Nephron progenitor cell (in vitro differentiated cells): Measurements from ENCODE around the gene LCNL1.
A peak's percentile ranks its signal among the peaks of the same experiment; 100 is the strongest.

Experiments
- DNase-seq: peaks from one replicate; pipeline ENCODE4 v3.0.0; 2021
- H3K27ac Mint-ChIP-seq: 2 replicates; pipeline ENCODE4 v1.8.0; 2021; ENCODE audit warnings: mild to moderate bottlenecking, moderate library complexity, mixed read lengths
- H3K27me3 Mint-ChIP-seq: 2 replicates; pipeline ENCODE4 v1.8.0; 2021; ENCODE audit warnings: mild to moderate bottlenecking, low read depth, mixed read lengths; ENCODE audit not compliant: poor library complexity
- H3K36me3 Mint-ChIP-seq: 2 replicates; pipeline ENCODE4 v1.8.0; 2021; ENCODE audit warnings: low read depth, mixed read lengths
- H3K4me1 Mint-ChIP-seq: 2 replicates; pipeline ENCODE4 v1.8.0; 2021; ENCODE audit warnings: mixed read lengths
- H3K4me3 Mint-ChIP-seq: 2 replicates; pipeline ENCODE4 v1.8.0; 2021; ENCODE audit warnings: mild to moderate bottlenecking, moderate library complexity, mixed read lengths
- H3K9me3 Mint-ChIP-seq: 2 replicates; pipeline ENCODE4 v1.8.0; 2021; ENCODE audit warnings: mild to moderate bottlenecking, moderate library complexity, mixed read lengths
- TF ChIP-seq, protein P1 (sequence below): fragments of 200-600 bp; sonication (generic); IDR thresholded peaks from 2 replicates; pipeline ENCODE4 v1.5.0; 2021; ENCODE audit warnings: antibody characterized with exemption

LCNL1 gene

DNA sequence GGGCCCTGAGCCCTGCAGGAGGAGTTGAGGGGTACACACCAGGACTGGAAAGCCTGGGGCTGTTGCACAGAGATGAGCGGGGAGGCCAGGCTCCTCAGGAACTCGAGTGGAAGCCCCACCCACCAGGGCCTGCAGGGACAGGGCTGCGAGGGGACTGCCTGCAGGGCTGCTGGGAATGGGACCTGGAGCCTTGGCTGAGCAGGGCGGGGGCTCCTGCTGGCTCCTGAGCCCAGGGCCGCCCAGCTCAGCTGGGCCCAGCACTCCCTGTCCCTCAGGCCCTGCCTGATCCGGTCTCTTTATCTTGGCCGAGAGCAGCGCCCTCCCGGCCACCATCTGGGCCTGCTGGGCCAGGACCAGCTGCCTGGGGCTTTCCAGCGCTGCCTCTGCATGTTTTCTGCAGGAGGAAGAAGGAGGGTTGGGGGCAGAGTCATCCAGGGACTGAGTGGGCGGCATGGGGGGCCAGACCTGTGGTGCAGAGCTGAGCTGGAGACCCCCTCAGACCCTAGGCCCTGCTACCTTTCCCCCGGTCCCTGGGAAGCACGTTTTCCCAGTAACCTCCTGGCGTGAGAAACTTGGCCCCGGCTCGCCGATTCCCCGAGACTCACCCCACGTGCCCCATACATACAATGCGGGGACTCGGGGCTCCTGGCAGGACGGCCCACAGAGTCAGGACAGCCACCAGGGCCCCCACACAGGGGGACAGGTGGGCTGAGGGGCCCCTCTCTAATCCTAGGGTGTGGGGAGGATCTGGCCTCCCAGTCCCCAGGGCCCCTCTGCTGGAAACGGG is 21.3 kb upstream of the LCNL1 start:
- Mint-ChIP-seq H3K36me3 (no peaks in the 10 kb centered on the region), H3K27ac (no peak overlapping the region), H3K4me3 (no peak overlapping the region), H3K9me3 (peaks cover 4% of the 10 kb centered on the region), H3K27me3 (peaks cover 20% of the 10 kb centered on the region), H3K4me1 (peaks cover 20% of the 10 kb centered on the region)
- TF ChIP-seq, protein P1, sequence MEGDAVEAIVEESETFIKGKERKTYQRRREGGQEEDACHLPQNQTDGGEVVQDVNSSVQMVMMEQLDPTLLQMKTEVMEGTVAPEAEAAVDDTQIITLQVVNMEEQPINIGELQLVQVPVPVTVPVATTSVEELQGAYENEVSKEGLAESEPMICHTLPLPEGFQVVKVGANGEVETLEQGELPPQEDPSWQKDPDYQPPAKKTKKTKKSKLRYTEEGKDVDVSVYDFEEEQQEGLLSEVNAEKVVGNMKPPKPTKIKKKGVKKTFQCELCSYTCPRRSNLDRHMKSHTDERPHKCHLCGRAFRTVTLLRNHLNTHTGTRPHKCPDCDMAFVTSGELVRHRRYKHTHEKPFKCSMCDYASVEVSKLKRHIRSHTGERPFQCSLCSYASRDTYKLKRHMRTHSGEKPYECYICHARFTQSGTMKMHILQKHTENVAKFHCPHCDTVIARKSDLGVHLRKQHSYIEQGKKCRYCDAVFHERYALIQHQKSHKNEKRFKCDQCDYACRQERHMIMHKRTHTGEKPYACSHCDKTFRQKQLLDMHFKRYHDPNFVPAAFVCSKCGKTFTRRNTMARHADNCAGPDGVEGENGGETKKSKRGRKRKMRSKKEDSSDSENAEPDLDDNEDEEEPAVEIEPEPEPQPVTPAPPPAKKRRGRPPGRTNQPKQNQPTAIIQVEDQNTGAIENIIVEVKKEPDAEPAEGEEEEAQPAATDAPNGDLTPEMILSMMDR = no peak
- no peak for DNase-seq

GRCh38 chr9:136962163-136962562 is 20.6 kb upstream of the LCNL1 start:
- no peaks in the 10 kb centered on the region for H3K9me3 Mint-ChIP-seq
- no peak overlapping the region for H3K4me3 Mint-ChIP-seq
- no peaks in the 10 kb centered on the region for H3K36me3 Mint-ChIP-seq
- H3K27ac Mint-ChIP-seq = no peak overlapping the region
- DNase-seq = no peak
- TF ChIP-seq, protein P1 = no peak
- peaks cover 20% of the 10 kb centered on the region for H3K27me3 Mint-ChIP-seq
- peaks cover 21% of the 10 kb centered on the region for H3K4me1 Mint-ChIP-seq

DNA sequence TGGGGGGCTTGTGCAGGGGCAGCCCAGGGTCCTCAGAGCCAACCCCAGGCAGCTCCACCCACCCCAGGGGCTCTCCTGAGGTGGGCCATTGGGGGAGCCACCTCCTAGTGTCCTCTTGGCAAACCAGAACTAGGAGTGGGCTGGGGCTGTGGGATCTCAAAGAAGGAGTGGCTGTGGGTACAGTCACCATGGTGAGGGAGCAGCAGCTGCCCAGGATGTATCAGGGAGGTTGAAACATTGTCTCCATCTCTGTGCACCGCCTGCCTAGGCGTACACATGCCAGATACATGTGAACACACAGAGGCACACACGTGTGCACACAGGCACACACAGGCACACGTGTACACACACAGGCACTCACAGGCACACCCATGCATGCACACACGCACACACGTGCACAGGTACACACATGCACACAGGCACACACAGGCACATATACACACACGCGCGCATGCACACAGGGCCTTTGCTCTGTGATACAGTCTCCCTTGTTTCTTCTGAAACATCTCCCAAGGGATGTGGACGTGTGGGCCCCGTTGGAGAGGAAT is 20.0 kb upstream of the LCNL1 start:
- no peak overlapping the region for H3K4me3 Mint-ChIP-seq
- no peaks in the 10 kb centered on the region for H3K9me3 Mint-ChIP-seq
- peaks cover 20% of the 10 kb centered on the region for H3K27me3 Mint-ChIP-seq
- peaks cover 21% of the 10 kb centered on the region for H3K4me1 Mint-ChIP-seq
- no peaks in the 10 kb centered on the region for H3K36me3 Mint-ChIP-seq
- no peak for DNase-seq
- peak overlapping the region; percentile 74 for H3K27ac Mint-ChIP-seq
- TF ChIP-seq, protein P1 = no peak

- Mint-ChIP-seq H3K4me1 (peaks cover 21% of the 10 kb centered on the region), H3K27ac (peak overlapping the region; percentile 74), H3K4me3 (no peak overlapping the region), H3K9me3 (no peaks in the 10 kb centered on the region), H3K36me3 (no peaks in the 10 kb centered on the region), H3K27me3 (peaks cover 15% of the 10 kb centered on the region)
- TF ChIP-seq, protein P1 = no peak
- no peak for DNase-seq
Measured at GRCh38 chr9:136963341-136963740, 19.5 kb upstream of the LCNL1 start.

GRCh38 chr9:136963751-136964150 is 19.0 kb upstream of the LCNL1 start:
- Mint-ChIP-seq H3K9me3 (no peaks in the 10 kb centered on the region), H3K36me3 (no peaks in the 10 kb centered on the region), H3K27me3 (peaks cover 15% of the 10 kb centered on the region), H3K27ac (no peak overlapping the region), H3K4me1 (peaks cover 21% of the 10 kb centered on the region), H3K4me3 (no peak overlapping the region)
- DNase-seq = no peak
- TF ChIP-seq, protein P1 = no peak

GRCh38 chr9:136964171-136964689 is 18.6 kb upstream of the LCNL1 start:
- no peaks in the 10 kb centered on the region for H3K9me3 Mint-ChIP-seq
- H3K4me3 Mint-ChIP-seq = no peak overlapping the region
- H3K36me3 Mint-ChIP-seq = no peaks in the 10 kb centered on the region
- DNase-seq = no peak
- TF ChIP-seq, protein P1 = no peak
- no peak overlapping the region for H3K27ac Mint-ChIP-seq
- peaks cover 21% of the 10 kb centered on the region for H3K4me1 Mint-ChIP-seq
- peaks cover 15% of the 10 kb centered on the region for H3K27me3 Mint-ChIP-seq
